Panc1 (cell line): ENCODE results near the gene GFOD2.

Source experiments
- POLR2AphosphoS5 ChIP-seq: IDR thresholded peaks from 2 replicates; pipeline ENCODE4 v1.6.1; 2012; ENCODE audit warnings: mild to moderate bottlenecking, low read depth, low read length, moderate library complexity
- SIN3A ChIP-seq: IDR thresholded peaks from 2 replicates; pipeline ENCODE4 v1.6.1; 2012; ENCODE audit warnings: low read depth, mild to moderate bottlenecking, low read length, moderate library complexity, borderline replicate concordance; ENCODE audit not compliant: insufficient read depth
- TCF7L2 ChIP-seq: IDR thresholded peaks from 2 replicates; pipeline ENCODE4 v1.6.1; 2011; ENCODE audit warnings: mild to moderate bottlenecking, low read depth, low read length, inconsistent platforms
- TF ChIP-seq, protein P1 (sequence below): fragments of 450-650 bp; IDR thresholded peaks from 2 replicates; pipeline ENCODE4 v1.5.1; 2017; ENCODE audit warnings: mild to moderate bottlenecking
- TF ChIP-seq, protein P2 (sequence below), 2 experiments: IDR thresholded peaks; 2 replicates each; pipeline ENCODE4 v1.6.1; 2011 to 2012; ENCODE audit warnings: low read depth in 2 of 2, control low read depth in 1 of 2, low read length in 1 of 2, mild to moderate bottlenecking in 1 of 2, moderate library complexity in 1 of 2; ENCODE audit not compliant: insufficient read depth in 1 of 2

DNA sequence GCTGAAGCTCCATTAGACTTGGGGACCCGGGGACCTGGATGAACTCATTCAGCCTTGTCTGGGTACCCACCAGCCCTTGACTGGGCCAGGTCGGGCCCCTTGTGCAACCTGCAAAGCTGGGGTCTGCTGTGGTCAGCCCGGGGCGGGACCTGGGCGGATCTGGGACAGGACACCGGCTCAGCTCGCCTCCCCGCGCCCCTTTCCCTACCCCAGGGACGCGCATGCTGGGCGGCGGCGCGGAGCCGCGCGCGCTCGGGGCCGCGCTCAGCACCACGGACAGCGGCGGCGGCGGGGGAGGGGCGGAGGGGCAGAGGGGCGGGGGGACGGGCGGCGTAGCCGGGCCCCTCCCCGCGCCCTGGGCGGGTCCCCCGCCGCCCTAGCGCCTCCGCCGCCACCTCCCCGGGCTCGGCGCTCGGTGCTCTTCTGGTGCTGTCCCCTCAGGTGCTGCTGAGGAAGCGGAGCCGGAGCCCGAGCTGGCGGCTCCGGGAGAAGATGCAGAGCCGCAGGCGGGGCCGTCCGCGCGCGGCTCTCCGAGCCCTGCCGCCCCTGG lies 66.5 kb downstream of the GFOD2 start:
- TF ChIP-seq, protein P1, sequence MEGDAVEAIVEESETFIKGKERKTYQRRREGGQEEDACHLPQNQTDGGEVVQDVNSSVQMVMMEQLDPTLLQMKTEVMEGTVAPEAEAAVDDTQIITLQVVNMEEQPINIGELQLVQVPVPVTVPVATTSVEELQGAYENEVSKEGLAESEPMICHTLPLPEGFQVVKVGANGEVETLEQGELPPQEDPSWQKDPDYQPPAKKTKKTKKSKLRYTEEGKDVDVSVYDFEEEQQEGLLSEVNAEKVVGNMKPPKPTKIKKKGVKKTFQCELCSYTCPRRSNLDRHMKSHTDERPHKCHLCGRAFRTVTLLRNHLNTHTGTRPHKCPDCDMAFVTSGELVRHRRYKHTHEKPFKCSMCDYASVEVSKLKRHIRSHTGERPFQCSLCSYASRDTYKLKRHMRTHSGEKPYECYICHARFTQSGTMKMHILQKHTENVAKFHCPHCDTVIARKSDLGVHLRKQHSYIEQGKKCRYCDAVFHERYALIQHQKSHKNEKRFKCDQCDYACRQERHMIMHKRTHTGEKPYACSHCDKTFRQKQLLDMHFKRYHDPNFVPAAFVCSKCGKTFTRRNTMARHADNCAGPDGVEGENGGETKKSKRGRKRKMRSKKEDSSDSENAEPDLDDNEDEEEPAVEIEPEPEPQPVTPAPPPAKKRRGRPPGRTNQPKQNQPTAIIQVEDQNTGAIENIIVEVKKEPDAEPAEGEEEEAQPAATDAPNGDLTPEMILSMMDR = no peak
- TF ChIP-seq SIN3A (no peak), POLR2AphosphoS5 (no peak), TCF7L2 (no peak)
- TF ChIP-seq, protein P2, sequence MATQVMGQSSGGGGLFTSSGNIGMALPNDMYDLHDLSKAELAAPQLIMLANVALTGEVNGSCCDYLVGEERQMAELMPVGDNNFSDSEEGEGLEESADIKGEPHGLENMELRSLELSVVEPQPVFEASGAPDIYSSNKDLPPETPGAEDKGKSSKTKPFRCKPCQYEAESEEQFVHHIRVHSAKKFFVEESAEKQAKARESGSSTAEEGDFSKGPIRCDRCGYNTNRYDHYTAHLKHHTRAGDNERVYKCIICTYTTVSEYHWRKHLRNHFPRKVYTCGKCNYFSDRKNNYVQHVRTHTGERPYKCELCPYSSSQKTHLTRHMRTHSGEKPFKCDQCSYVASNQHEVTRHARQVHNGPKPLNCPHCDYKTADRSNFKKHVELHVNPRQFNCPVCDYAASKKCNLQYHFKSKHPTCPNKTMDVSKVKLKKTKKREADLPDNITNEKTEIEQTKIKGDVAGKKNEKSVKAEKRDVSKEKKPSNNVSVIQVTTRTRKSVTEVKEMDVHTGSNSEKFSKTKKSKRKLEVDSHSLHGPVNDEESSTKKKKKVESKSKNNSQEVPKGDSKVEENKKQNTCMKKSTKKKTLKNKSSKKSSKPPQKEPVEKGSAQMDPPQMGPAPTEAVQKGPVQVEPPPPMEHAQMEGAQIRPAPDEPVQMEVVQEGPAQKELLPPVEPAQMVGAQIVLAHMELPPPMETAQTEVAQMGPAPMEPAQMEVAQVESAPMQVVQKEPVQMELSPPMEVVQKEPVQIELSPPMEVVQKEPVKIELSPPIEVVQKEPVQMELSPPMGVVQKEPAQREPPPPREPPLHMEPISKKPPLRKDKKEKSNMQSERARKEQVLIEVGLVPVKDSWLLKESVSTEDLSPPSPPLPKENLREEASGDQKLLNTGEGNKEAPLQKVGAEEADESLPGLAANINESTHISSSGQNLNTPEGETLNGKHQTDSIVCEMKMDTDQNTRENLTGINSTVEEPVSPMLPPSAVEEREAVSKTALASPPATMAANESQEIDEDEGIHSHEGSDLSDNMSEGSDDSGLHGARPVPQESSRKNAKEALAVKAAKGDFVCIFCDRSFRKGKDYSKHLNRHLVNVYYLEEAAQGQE (IDR thresholded peaks at IDR 0.05; ENCODE audit: insufficient read depth in 1 of 2, low read depth in 2 of 2, low read length in 1 of 2) = peak; percentile 79 to 90
